Left ventricle myocardium inferior (tissue), 1 donor: ENCODE data around the gene ADK. TPM values are rescaled to one million over a fixed set of nuclear protein-coding genes. Genes with fewer than 3 reads are reported as not detected.

Source experiments
- DNase-seq: peaks from one replicate; pipeline ENCODE4 v3.0.0-alpha.2; 2020
- H3K27ac ChIP-seq: fragments of 200-600 bp; replicated peaks from 2 replicates; pipeline ENCODE4 v1.8.0; 2021
- H3K27me3 ChIP-seq: fragments of 200-600 bp; 2 replicates; pipeline ENCODE4 v1.8.0; 2021; ENCODE audit warnings: low read depth
- H3K36me3 ChIP-seq: fragments of 200-600 bp; 2 replicates; pipeline ENCODE4 v1.8.0; 2021
- H3K4me1 ChIP-seq: fragments of 200-600 bp; 2 replicates; pipeline ENCODE4 v1.8.0; 2021
- H3K4me3 ChIP-seq: fragments of 200-600 bp; 2 replicates; pipeline ENCODE4 v1.8.0; 2021; ENCODE audit warnings: mild to moderate bottlenecking, moderate library complexity
- H3K9me3 ChIP-seq: fragments of 200-600 bp; replicated peaks from 2 replicates; pipeline ENCODE4 v1.8.0; 2021
- intact Hi-C: fragments of 100-400 bp; cut with micrococcal nuclease; formaldehyde crosslinking; loops from one replicate; pipeline ENCODE4 v1.11.0; 2022
- total RNA-seq: library from RNA; stranded (reverse); fragmentation: NEBNext Ultra II Directional; extraction: Animal tissue kit (Norgen Biotek cat#: 25700); gene quantifications from one replicate; pipeline ENCODE4 v1.2.1, GENCODE V29; 2021
- TF ChIP-seq, protein P1 (sequence below): fragments of 200-600 bp; IDR thresholded peaks from 2 replicates; pipeline ENCODE4 v1.8.0; 2021; ENCODE audit warnings: antibody characterized with exemption, mild to moderate bottlenecking, borderline replicate concordance
- donor health status: DM: no; HTN: yes; CAD: no; lungs with severe emphysema.

Gene ADK
- total RNA-seq, 1 donor from 2014 or later: 41.3 TPM

DNA sequence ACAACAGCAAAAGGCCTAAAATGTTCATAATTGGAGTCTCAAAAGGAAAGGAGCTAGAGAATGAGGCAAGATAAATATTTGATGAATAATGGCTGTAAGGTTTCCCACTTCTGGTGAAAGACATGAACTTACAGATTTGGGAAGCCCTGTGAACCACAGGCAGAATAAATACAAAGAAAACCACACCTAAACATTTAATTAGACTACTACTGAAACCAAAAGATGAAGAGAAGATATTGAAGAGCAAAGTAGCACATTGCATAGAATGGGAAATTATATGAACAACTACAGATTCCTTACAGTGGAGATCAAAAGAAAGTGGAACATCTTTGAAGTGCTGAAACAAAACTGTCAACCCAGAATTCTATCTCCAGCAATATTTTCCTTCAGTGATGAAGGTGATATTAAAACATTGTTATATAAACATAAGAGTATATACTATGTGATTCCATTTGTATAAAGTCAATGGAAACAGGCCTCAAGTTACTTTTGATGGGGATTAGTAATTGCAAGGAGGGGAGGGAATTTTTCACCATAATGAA lies 484.0 kb downstream of the ADK start:
- TF ChIP-seq, protein P1, sequence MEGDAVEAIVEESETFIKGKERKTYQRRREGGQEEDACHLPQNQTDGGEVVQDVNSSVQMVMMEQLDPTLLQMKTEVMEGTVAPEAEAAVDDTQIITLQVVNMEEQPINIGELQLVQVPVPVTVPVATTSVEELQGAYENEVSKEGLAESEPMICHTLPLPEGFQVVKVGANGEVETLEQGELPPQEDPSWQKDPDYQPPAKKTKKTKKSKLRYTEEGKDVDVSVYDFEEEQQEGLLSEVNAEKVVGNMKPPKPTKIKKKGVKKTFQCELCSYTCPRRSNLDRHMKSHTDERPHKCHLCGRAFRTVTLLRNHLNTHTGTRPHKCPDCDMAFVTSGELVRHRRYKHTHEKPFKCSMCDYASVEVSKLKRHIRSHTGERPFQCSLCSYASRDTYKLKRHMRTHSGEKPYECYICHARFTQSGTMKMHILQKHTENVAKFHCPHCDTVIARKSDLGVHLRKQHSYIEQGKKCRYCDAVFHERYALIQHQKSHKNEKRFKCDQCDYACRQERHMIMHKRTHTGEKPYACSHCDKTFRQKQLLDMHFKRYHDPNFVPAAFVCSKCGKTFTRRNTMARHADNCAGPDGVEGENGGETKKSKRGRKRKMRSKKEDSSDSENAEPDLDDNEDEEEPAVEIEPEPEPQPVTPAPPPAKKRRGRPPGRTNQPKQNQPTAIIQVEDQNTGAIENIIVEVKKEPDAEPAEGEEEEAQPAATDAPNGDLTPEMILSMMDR: no peak
- Histone ChIP-seq H3K9me3 (peaks cover 20% of the 10 kb centered on the region), H3K36me3 (peaks cover 10% of the 10 kb centered on the region), H3K27ac (no peak overlapping the region), H3K27me3 (no peaks in the 10 kb centered on the region), H3K4me1 (peaks cover 5% of the 10 kb centered on the region), H3K4me3 (no peak overlapping the region)
- intact Hi-C loops: no loop called here
- no peak for DNase-seq

DNA sequence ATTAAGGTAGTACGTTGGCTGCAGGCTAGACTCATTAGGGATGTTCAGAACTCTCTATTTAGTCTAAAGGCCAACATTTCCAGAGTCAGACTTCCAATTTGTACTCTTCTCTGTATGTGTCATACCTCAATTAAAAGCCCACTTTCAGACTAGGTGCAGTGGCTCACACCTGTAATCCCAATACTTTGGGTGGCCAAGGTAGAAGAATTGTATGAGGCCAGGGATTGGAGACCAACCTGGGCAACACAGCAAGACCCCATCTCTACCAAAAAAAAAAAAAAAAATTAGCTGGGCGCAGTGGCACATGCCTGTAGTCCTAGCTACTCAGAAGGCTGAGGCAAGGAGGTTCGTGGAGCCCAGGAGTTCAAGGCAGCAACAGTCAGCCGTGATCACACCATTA lies 484.6 kb downstream of the ADK start:
- Histone ChIP-seq H3K36me3 (peaks cover 10% of the 10 kb centered on the region), H3K4me3 (no peak overlapping the region), H3K27me3 (no peaks in the 10 kb centered on the region), H3K4me1 (peaks cover 11% of the 10 kb centered on the region), H3K27ac (no peak overlapping the region), H3K9me3 (peaks cover 20% of the 10 kb centered on the region)
- DNase-seq: no peak
- TF ChIP-seq, protein P1: no peak
- intact Hi-C loops: no loop called here

DNA sequence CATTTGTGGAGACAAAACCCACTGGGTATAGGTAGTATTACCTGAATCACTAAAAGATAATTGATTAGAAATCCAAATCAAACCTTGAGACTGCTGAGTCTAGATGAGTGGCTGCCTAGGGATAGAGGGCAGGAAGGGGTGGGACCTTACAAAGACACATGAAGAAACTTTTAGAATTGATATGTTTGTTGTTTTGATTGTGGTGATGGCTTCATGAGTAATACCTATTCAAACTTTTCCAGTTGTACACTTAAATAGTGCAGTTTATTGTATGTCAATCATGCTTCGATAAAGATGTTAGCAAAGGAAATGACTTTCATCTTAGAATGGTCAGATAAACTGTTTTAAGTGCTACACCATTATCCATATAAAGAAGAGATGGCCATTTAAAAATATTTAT lies 486.7 kb downstream of the ADK start:
- no peak overlapping the region for H3K4me3 ChIP-seq
- TF ChIP-seq, protein P1: no peak
- no peak for DNase-seq
- H3K36me3 ChIP-seq: peaks cover 10% of the 10 kb centered on the region
- H3K4me1 ChIP-seq: peaks cover 17% of the 10 kb centered on the region
- intact Hi-C loops: no loop called here
- H3K27me3 ChIP-seq: no peaks in the 10 kb centered on the region
- no peak overlapping the region for H3K27ac ChIP-seq
- peaks cover 20% of the 10 kb centered on the region for H3K9me3 ChIP-seq

DNA sequence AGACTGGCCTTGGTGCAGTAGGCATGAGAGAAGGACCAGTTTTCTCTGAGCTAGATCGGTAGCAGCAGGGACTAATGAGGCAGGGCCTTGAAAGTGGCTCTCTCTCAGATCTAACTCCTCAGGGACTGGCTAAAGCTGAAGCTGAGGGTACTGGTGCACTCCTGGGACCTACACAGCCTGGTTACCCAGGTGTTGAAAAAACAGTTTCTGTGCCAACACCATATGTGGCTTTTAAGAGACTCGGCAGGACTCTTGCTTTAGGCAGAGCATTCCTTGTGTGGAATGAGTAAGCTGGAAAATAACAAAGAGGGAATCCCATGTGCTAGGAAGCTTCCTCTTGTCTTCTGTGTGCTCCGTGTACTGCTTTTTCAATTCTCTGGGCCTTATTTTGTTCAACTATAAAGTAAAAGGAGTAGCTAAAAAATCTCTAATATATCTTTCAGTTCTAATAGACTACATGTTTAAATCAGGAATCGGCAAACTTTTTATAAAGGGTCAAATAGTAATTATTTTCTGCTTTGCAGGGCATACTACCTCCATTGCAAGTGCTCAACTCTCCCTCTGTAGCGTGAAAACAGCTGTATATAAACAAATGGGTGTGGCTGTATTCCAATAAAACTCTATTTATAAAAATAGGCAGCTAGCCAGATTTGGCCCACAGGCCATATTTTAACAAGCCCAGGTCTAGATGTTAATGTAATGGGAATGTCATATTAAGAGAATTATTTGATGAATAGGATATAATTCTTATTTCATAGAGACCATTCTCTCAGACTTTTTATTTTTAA lies 489.3 kb downstream of the ADK start:
- peaks cover 17% of the 10 kb centered on the region for H3K4me1 ChIP-seq
- TF ChIP-seq, protein P1: no peak
- H3K27me3 ChIP-seq: no peaks in the 10 kb centered on the region
- H3K36me3 ChIP-seq: peaks cover 3% of the 10 kb centered on the region
- DNase-seq: no peak
- intact Hi-C loops: no loop called here
- no peak overlapping the region for H3K27ac ChIP-seq
- H3K9me3 ChIP-seq: peaks cover 6% of the 10 kb centered on the region
- no peak overlapping the region for H3K4me3 ChIP-seq

DNA sequence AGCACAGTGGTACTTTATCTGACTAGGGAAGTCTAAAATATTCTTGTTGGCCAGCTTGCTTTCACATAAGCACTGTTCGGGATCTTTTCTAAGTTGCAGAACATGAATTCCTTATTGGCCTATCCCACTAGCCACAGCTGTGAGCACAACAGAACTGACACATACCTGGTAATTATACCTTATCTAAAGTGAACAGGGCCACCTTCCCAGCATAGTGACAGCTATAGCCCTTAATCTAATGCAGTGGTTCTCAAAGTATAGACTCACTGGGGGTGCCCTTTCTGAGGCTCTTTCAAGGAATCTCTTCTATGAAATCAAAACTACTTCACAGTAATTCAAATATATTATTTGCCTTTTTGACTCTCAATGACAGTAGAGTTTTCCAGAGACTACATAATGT lies 490.6 kb downstream of the ADK start:
- no peak overlapping the region for H3K4me3 ChIP-seq
- H3K27ac ChIP-seq: no peak overlapping the region
- H3K9me3 ChIP-seq: no peaks in the 10 kb centered on the region
- TF ChIP-seq, protein P1: no peak
- DNase-seq: no peak
- H3K36me3 ChIP-seq: no peaks in the 10 kb centered on the region
- peaks cover 17% of the 10 kb centered on the region for H3K4me1 ChIP-seq
- H3K27me3 ChIP-seq: no peaks in the 10 kb centered on the region
- intact Hi-C loops: no loop called here
